A549 (cell line): ENCODE results near the gene BCL2L11.

Source experiments
- ESRRA ChIP-seq: fragments of 150-350 bp; IDR thresholded peaks from 2 replicates; pipeline ENCODE4 v1.6.1; 2014; ENCODE audit warnings: mild to moderate bottlenecking, low read length, borderline replicate concordance
- FOSB ChIP-seq: fragments of 250-450 bp; sonication (Bioruptor Pico); IDR thresholded peaks from 2 replicates; pipeline ENCODE4 v1.5.0; 2020; ENCODE audit warnings: mild to moderate bottlenecking, moderate library complexity
- HDAC2 ChIP-seq: fragments of 200-600 bp; sonication (generic); IDR thresholded peaks from 2 replicates; pipeline ENCODE4 v1.6.1; 2016
- JUNB ChIP-seq: fragments of >200 bp; sonication (Bioruptor Twin); formaldehyde crosslinking; IDR thresholded peaks from 2 replicates; pipeline ENCODE4 v1.6.1; 2016
- KDM1A ChIP-seq: fragments of 200-600 bp; sonication (generic); IDR thresholded peaks from 2 replicates; pipeline ENCODE4 v1.6.1; 2016; ENCODE audit warnings: low read depth, mild to moderate bottlenecking
- NR3C1 ChIP-seq: fragments of >200 bp; sonication (Bioruptor Twin); formaldehyde crosslinking; IDR thresholded peaks from 3 replicates; pipeline ENCODE4 v1.6.1; 2017
- PBX3 ChIP-seq: IDR thresholded peaks from 2 replicates; pipeline ENCODE4 v1.6.1; 2012
- POLR2A ChIP-seq: IDR thresholded peaks from 2 replicates; pipeline ENCODE4 v1.6.1; 2012; ENCODE audit warnings: mild to moderate bottlenecking, low read length
- RAD21 ChIP-seq, 2 experiments: fragments of >200 bp in 1 of 2; sonication (Bioruptor Twin) in 1 of 2; formaldehyde crosslinking in 1 of 2; IDR thresholded peaks in 1 of 2; conservative IDR thresholded peaks in 1 of 2; 2 replicates in 1 of 2; 3 replicates in 1 of 2; pipeline ENCODE4 v1.6.1; 2012 to 2018; ENCODE audit warnings: inconsistent platforms in 1 of 2
- SREBF2 ChIP-seq: fragments of 450-650 bp; IDR thresholded peaks from 2 replicates; pipeline ENCODE4 v1.6.1; 2014; ENCODE audit warnings: mild to moderate bottlenecking, moderate library complexity
- ZFP36 ChIP-seq: fragments of 450-650 bp; IDR thresholded peaks from 2 replicates; pipeline ENCODE4 v1.6.1; 2014; ENCODE audit warnings: borderline replicate concordance; ENCODE audit not compliant: partially characterized antibody
- TF ChIP-seq, protein P1 (sequence below): fragments of >200 bp; sonication (Bioruptor Twin); formaldehyde crosslinking; IDR thresholded peaks from 3 replicates; pipeline ENCODE4 v1.5.1; 2016

DNA sequence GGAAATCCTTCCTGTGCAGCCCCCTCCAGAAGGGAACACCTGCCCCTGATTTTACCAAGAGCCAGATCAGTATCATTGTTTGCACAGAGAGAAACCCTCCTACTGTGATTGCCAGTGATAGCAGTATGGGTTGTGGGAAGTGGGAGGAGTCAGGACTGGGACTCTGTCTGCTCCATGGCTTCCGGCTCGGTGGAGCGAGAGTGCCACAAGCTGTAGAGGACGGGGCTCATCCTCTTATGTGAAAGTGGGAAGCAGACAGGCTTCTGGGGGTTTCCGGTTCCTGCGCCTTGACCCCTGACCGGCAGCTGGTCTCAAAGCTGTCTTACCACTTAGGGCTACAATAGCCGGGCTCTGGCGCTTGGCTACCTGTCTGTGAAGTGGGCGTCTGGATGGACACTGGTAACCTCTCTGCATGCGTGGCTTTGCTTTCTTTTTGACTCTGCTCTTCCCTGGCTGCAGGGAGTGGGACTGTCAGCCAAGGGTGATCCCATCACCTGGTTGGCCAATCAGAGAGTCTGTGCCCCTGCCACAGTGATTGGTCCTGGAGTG lies 79.7 kb downstream of the BCL2L11 start:
- TF ChIP-seq RAD21 (conservative IDR thresholded peaks at IDR 0.05 in 1 of 2, IDR thresholded peaks at IDR 0.05 in 1 of 2) = 0 out of 5 replicates have a peak, but pooled peaks of 1 of the 2 experiments have one; percentile 2
- TF ChIP-seq, protein P1, sequence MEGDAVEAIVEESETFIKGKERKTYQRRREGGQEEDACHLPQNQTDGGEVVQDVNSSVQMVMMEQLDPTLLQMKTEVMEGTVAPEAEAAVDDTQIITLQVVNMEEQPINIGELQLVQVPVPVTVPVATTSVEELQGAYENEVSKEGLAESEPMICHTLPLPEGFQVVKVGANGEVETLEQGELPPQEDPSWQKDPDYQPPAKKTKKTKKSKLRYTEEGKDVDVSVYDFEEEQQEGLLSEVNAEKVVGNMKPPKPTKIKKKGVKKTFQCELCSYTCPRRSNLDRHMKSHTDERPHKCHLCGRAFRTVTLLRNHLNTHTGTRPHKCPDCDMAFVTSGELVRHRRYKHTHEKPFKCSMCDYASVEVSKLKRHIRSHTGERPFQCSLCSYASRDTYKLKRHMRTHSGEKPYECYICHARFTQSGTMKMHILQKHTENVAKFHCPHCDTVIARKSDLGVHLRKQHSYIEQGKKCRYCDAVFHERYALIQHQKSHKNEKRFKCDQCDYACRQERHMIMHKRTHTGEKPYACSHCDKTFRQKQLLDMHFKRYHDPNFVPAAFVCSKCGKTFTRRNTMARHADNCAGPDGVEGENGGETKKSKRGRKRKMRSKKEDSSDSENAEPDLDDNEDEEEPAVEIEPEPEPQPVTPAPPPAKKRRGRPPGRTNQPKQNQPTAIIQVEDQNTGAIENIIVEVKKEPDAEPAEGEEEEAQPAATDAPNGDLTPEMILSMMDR = no peak
- no peak for TF ChIP-seq JUNB
- no peak for TF ChIP-seq NR3C1
- TF ChIP-seq POLR2A = no peak
- no peak for TF ChIP-seq KDM1A
- no peak for TF ChIP-seq PBX3
- TF ChIP-seq ZFP36 = no peak
- no peak for TF ChIP-seq ESRRA
- TF ChIP-seq SREBF2 = no peak
- TF ChIP-seq FOSB (CRISPR knock-in tag) = no peak
- no peak for TF ChIP-seq HDAC2
